Activated T-helper 2 cell treated with anti-CD3 and anti-CD28 coated beads, Interferon-gamma antibody, Interleukin-2, Interleukin-4, amounts not matched to agents 10 μg/mL and 5 μg/mL and 100 μg/mL, durations not matched to agents 14 hours and 24 hours and 36 hours (primary cell): ENCODE measurements around the gene DRC1. TPM values are rescaled to one million over a fixed set of nuclear protein-coding genes. Genes with fewer than 3 reads are reported as not detected.

ENCODE experiments used
- DNase-seq: peaks from one replicate; pipeline ENCODE4 v3.0.0; 2021; ENCODE audit warnings: low spot score
- H3K27ac Mint-ChIP-seq: one replicate; pipeline ENCODE4 v1.8.0; 2021; ENCODE audit warnings: mixed read lengths
- H3K27me3 Mint-ChIP-seq: one replicate; pipeline ENCODE4 v1.8.0; 2021; ENCODE audit warnings: low read depth, mixed read lengths
- H3K36me3 Mint-ChIP-seq: one replicate; pipeline ENCODE4 v1.8.0; 2021; ENCODE audit warnings: low read depth, mixed read lengths
- H3K4me1 Mint-ChIP-seq: one replicate; pipeline ENCODE4 v1.8.0; 2021; ENCODE audit warnings: low read depth, mixed read lengths
- H3K4me3 Mint-ChIP-seq: one replicate; pipeline ENCODE4 v1.8.0; 2021; ENCODE audit warnings: low read depth, mild to moderate bottlenecking, moderate library complexity, mixed read lengths
- H3K9me3 Mint-ChIP-seq: one replicate; pipeline ENCODE4 v1.8.0; 2021; ENCODE audit warnings: mixed read lengths
- intact Hi-C: fragments of 100-400 bp; cut with micrococcal nuclease; formaldehyde crosslinking; loops from one replicate; pipeline ENCODE4 v1.15.1; 2023
- total RNA-seq: library from RNA; stranded (reverse); gene quantifications from 2 replicates; pipeline ENCODE4 v1.2.3, GENCODE V29; 2022

The DRC1 gene
- total RNA-seq, 1 donor from 2014 or later = not detected

GRCh38 chr2:26488463-26489212 lies 86.9 kb downstream of the DRC1 start:
- no peaks in the 10 kb centered on the region for H3K36me3 Mint-ChIP-seq
- intact Hi-C loops = no loop called here
- DNase-seq = no peak
- H3K4me1 Mint-ChIP-seq = peaks cover 7% of the 10 kb centered on the region
- no peak overlapping the region for H3K4me3 Mint-ChIP-seq
- no peaks in the 10 kb centered on the region for H3K9me3 Mint-ChIP-seq
- no peak overlapping the region for H3K27ac Mint-ChIP-seq
- H3K27me3 Mint-ChIP-seq = peaks cover 2% of the 10 kb centered on the region

GRCh38 chr2:26489213-26489850 lies 87.6 kb downstream of the DRC1 start:
- Mint-ChIP-seq H3K4me3 (no peak overlapping the region), H3K36me3 (no peaks in the 10 kb centered on the region), H3K27me3 (peaks cover 2% of the 10 kb centered on the region), H3K9me3 (no peaks in the 10 kb centered on the region), H3K4me1 (peaks cover 7% of the 10 kb centered on the region), H3K27ac (no peak overlapping the region)
- DNase-seq = no peak
- intact Hi-C loops = no loop called here

- Mint-ChIP-seq H3K4me1 (peaks cover 4% of the 10 kb centered on the region), H3K9me3 (no peaks in the 10 kb centered on the region), H3K4me3 (no peak overlapping the region), H3K27me3 (no peaks in the 10 kb centered on the region), H3K36me3 (no peaks in the 10 kb centered on the region), H3K27ac (no peak overlapping the region)
- intact Hi-C loops = no loop called here
- no peak for DNase-seq
Observed at GRCh38 chr2:26491563-26492167, 89.9 kb downstream of the DRC1 start.

GRCh38 chr2:26492749-26493515 lies 91.2 kb downstream of the DRC1 start:
- peaks cover 2% of the 10 kb centered on the region for H3K4me1 Mint-ChIP-seq
- no peak overlapping the region for H3K27ac Mint-ChIP-seq
- H3K36me3 Mint-ChIP-seq = no peaks in the 10 kb centered on the region
- intact Hi-C loops = no loop called here
- peaks cover 4% of the 10 kb centered on the region for H3K27me3 Mint-ChIP-seq
- DNase-seq = no peak
- no peak overlapping the region for H3K4me3 Mint-ChIP-seq
- H3K9me3 Mint-ChIP-seq = no peaks in the 10 kb centered on the region

- Mint-ChIP-seq H3K4me1 (peaks cover 2% of the 10 kb centered on the region), H3K36me3 (no peaks in the 10 kb centered on the region), H3K27ac (no peak overlapping the region), H3K9me3 (no peaks in the 10 kb centered on the region), H3K4me3 (no peak overlapping the region), H3K27me3 (peaks cover 5% of the 10 kb centered on the region)
- DNase-seq = no peak
- intact Hi-C loops = no loop called here
Observed at GRCh38 chr2:26493566-26493965, 91.8 kb downstream of the DRC1 start.

GRCh38 chr2:26494199-26494598 lies 92.5 kb downstream of the DRC1 start:
- Mint-ChIP-seq H3K36me3 (no peaks in the 10 kb centered on the region), H3K27ac (no peak overlapping the region), H3K9me3 (no peaks in the 10 kb centered on the region), H3K4me3 (no peak overlapping the region), H3K4me1 (peaks cover 2% of the 10 kb centered on the region), H3K27me3 (peaks cover 6% of the 10 kb centered on the region)
- intact Hi-C loops = no loop called here
- DNase-seq = no peak

GRCh38 chr2:26494891-26495290 lies 93.2 kb downstream of the DRC1 start:
- Mint-ChIP-seq H3K27me3 (peaks cover 6% of the 10 kb centered on the region), H3K36me3 (no peaks in the 10 kb centered on the region), H3K4me1 (peaks cover 2% of the 10 kb centered on the region), H3K4me3 (no peak overlapping the region), H3K9me3 (no peaks in the 10 kb centered on the region), H3K27ac (no peak overlapping the region)
- DNase-seq = no peak
- intact Hi-C loops = no loop called here

GRCh38 chr2:26495705-26496297 lies 94.1 kb downstream of the DRC1 start:
- Mint-ChIP-seq H3K4me1 (peaks cover 2% of the 10 kb centered on the region), H3K4me3 (no peak overlapping the region), H3K9me3 (no peaks in the 10 kb centered on the region), H3K36me3 (no peaks in the 10 kb centered on the region), H3K27me3 (peaks cover 6% of the 10 kb centered on the region), H3K27ac (no peak overlapping the region)
- intact Hi-C loops = no loop called here
- no peak for DNase-seq

- intact Hi-C loops = loop anchor here (5.0 kb wide), 1 partner anchor 77 kb away; no protein-coding TSS in a partner anchor
- Mint-ChIP-seq H3K4me3 (no peak overlapping the region), H3K4me1 (no peaks in the 10 kb centered on the region)
Observed at GRCh38 chr2:26500406-26500805, 98.7 kb downstream of the DRC1 start.

GRCh38 chr2:26503231-26503880 lies 101.6 kb downstream of the DRC1 start:
- peaks cover 5% of the 10 kb centered on the region for H3K27me3 Mint-ChIP-seq
- H3K4me3 Mint-ChIP-seq = peak overlapping the region; percentile 84
- no peaks in the 10 kb centered on the region for H3K36me3 Mint-ChIP-seq
- peak; percentile 80 for DNase-seq
- intact Hi-C loops = loop anchor here (5.0 kb wide), 1 partner anchor 74 kb away; no protein-coding TSS in a partner anchor
- no peaks in the 10 kb centered on the region for H3K4me1 Mint-ChIP-seq
- no peaks in the 10 kb centered on the region for H3K9me3 Mint-ChIP-seq
- peak overlapping the region; percentile 9 for H3K27ac Mint-ChIP-seq

More at GRCh38 chr2:26500406-26500805, 98.7 kb downstream of the DRC1 start:
- H3K36me3 Mint-ChIP-seq = no peaks in the 10 kb centered on the region
- H3K27me3 Mint-ChIP-seq = peaks cover 10% of the 10 kb centered on the region
- no peak overlapping the region for H3K27ac Mint-ChIP-seq
- no peaks in the 10 kb centered on the region for H3K9me3 Mint-ChIP-seq
- no peak for DNase-seq

- Mint-ChIP-seq H3K36me3 (no peaks in the 10 kb centered on the region), H3K27ac (no peak overlapping the region)
- intact Hi-C loops = loop anchor here (5.0 kb wide), 1 partner anchor 73 kb away; no protein-coding TSS in a partner anchor
Observed at GRCh38 chr2:26504002-26504401, 102.3 kb downstream of the DRC1 start.

GRCh38 chr2:26506279-26506678 lies 104.6 kb downstream of the DRC1 start:
- Mint-ChIP-seq H3K4me1 (no peaks in the 10 kb centered on the region), H3K36me3 (no peaks in the 10 kb centered on the region)
- intact Hi-C loops = no loop called here

More at GRCh38 chr2:26504002-26504401, 102.3 kb downstream of the DRC1 start:
- H3K9me3 Mint-ChIP-seq = no peaks in the 10 kb centered on the region
- no peaks in the 10 kb centered on the region for H3K4me1 Mint-ChIP-seq
- DNase-seq = no peak
- H3K27me3 Mint-ChIP-seq = peaks cover 5% of the 10 kb centered on the region
- H3K4me3 Mint-ChIP-seq = peak overlapping the region; percentile 84

More at GRCh38 chr2:26506279-26506678, 104.6 kb downstream of the DRC1 start:
- DNase-seq = no peak
- peaks cover 4% of the 10 kb centered on the region for H3K27me3 Mint-ChIP-seq
- H3K27ac Mint-ChIP-seq = no peak overlapping the region
- H3K9me3 Mint-ChIP-seq = no peaks in the 10 kb centered on the region
- H3K4me3 Mint-ChIP-seq = no peak overlapping the region
